ENCODE measurements around the gene CPNE4. TPM values are rescaled to one million over a fixed set of nuclear protein-coding genes. Genes with fewer than 3 reads are reported as not detected.

CPNE4 gene
- total RNA-seq, 4 donors from 2014 or later: 0.17 to 0.52 TPM; not detected in 2

DNA sequence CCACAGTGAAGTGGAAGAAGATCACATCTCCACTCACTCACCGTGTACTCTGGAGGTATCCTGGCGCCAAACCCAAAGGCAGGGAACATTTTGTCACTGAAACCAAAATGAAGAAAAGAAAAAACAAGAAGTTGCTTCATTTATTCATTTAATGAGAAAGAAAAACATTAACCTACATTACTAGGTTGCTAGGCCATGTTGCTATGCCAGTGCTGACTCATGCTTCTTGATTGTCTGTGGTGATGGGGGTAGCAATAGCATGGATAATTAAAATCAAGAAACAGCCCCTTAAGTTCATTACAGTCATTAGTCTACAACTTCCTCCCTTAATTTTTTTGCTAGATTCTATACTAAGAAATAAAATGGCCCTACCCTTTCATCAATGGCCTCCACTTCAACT lies 479.4 kb downstream of the CPNE4 start:
- no peak for DNase-seq (ENCODE audit: extremely low spot score)
- WGBS: 92% methylated on average over 2 of the region's 2 CpGs
- TF ChIP-seq, protein P1, sequence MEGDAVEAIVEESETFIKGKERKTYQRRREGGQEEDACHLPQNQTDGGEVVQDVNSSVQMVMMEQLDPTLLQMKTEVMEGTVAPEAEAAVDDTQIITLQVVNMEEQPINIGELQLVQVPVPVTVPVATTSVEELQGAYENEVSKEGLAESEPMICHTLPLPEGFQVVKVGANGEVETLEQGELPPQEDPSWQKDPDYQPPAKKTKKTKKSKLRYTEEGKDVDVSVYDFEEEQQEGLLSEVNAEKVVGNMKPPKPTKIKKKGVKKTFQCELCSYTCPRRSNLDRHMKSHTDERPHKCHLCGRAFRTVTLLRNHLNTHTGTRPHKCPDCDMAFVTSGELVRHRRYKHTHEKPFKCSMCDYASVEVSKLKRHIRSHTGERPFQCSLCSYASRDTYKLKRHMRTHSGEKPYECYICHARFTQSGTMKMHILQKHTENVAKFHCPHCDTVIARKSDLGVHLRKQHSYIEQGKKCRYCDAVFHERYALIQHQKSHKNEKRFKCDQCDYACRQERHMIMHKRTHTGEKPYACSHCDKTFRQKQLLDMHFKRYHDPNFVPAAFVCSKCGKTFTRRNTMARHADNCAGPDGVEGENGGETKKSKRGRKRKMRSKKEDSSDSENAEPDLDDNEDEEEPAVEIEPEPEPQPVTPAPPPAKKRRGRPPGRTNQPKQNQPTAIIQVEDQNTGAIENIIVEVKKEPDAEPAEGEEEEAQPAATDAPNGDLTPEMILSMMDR (IDR thresholded peaks at IDR 0.05): no peak
- TF ChIP-seq EP300 (IDR thresholded peaks at IDR 0.05) (no peak), POLR2AphosphoS5 (IDR thresholded peaks at IDR 0.05) (no peak), POLR2A (IDR thresholded peaks at IDR 0.05; ENCODE audit: low read depth) (no peak)
- Histone ChIP-seq H3K27ac (replicated peaks in 1 of 4) (no peak overlapping the region), H3K36me3 (no peaks in the 10 kb centered on the region), H3K27me3 (no peaks in the 10 kb centered on the region), H3K9me3 (no peaks in the 10 kb centered on the region), H3K4me3 (no peak overlapping the region), H3K4me1 (no peaks in the 10 kb centered on the region)
- intact Hi-C loops (cut with DNase I): no loop called here

DNA sequence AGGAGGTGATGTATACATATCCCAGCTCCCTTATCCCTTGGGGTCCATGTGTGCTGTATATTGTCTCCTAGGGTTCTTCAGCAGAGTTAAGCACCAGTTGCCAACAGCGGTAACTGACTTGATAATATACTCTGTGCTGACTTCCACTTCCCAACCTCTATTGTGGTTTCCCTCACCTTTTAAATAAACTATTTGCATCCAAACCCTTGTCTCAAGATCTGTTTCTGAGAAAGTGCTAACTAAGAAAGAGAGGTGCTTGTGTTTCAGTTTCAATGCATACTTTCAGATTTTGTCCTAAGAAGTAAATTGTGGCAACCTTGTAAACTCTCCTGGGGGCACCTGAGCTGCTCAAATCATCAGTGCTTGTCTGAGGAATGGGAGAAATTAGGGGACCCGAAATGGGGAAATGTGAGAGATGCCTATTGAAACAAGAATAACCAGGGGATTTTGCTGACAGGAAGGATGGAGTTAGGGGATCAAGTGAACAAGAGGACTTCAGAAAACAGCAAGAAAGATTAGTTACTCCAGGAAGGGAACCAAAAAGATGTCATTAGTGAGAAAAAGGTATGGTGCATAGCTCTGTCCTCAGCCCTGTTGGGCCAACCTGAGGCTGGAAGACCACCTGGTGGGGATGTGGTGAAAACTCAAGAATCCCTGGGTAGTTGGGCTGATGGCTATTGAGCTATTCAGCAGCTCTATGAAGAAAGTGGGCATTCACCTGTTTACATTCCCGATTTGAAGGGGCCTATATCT lies 481.1 kb downstream of the CPNE4 start:
- H3K4me1 ChIP-seq: no peaks in the 10 kb centered on the region
- intact Hi-C loops (cut with DNase I): no loop called here
- WGBS: 62% methylated on average over 3 of the region's 3 CpGs
- H3K9me3 ChIP-seq: no peaks in the 10 kb centered on the region
- no peaks in the 10 kb centered on the region for H3K27me3 ChIP-seq
- H3K4me3 ChIP-seq: no peak overlapping the region
- no peak for TF ChIP-seq POLR2AphosphoS5 (IDR thresholded peaks at IDR 0.05)
- no peak for TF ChIP-seq POLR2A (IDR thresholded peaks at IDR 0.05; ENCODE audit: low read depth)
- TF ChIP-seq EP300 (IDR thresholded peaks at IDR 0.05): no peak
- TF ChIP-seq, protein P1 (IDR thresholded peaks at IDR 0.05): no peak
- H3K36me3 ChIP-seq: no peaks in the 10 kb centered on the region
- H3K27ac ChIP-seq (replicated peaks in 1 of 4): no peak overlapping the region
- DNase-seq (ENCODE audit: extremely low spot score): no peak

DNA sequence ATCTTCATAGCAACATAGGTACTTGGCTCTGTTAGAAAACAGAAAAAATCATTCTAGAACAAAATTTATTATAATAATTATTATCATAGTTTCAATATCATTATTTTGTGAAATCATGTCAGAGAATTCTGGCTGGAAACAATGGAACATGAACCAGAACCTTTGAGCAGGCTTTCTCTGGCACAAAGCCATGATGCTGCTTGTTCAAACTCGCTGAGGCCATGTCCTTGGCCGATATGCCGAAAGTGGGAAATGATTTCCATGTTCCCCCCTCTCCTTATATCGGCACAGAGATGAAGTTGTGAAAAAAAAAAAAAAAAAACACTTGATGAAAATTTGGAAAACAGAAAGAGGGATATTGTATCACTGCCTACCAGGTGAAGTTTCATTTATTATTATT lies 483.1 kb downstream of the CPNE4 start:
- 76% methylated on average over 4 of the region's 4 CpGs for WGBS
- TF ChIP-seq EP300 (IDR thresholded peaks at IDR 0.05): no peak
- no peak for TF ChIP-seq POLR2AphosphoS5 (IDR thresholded peaks at IDR 0.05)
- TF ChIP-seq, protein P1 (IDR thresholded peaks at IDR 0.05): no peak
- no peak for TF ChIP-seq POLR2A (IDR thresholded peaks at IDR 0.05; ENCODE audit: low read depth)

DNA sequence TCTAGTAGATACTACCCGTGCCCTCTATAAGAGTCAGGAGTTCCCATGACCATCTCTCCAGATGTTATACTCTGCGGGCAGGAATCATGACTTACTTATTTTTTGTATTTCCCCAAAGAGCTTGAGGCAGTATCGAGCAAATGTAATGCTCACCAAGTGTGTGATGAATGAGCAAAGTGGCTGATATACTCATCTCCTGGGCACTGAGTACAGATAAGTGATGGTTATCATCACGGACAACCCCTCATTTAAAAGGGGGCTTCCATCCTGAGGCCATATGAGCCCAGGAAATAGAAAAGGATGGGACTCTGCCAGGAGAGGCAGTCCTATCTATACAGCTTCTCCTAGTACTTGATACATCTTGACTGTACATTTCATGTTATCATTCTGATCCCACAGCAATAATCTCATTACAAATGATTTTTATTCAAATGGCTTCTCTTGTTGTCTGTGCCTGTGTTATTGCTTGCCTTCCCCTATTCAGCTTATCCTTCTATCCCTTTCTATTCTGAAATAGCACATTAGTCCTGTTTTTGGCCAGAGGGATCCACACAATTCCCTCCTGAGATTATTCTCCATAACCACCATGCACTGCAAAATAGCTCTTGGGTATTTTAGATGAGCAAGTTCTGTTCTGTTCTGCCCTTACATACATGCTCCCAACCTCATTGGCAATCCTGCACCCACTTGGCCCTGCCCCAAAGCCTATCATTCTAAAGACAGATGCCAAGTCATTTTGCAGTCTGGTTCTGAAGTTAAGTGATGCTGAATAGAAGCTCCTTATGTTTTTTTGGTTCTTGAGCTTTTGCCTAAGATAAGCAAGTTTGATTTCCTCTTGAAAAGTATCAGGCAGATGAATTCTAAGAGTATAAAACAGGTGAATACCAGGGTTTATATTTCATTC lies 484.0 kb downstream of the CPNE4 start:
- no peak for DNase-seq (ENCODE audit: extremely low spot score)
- TF ChIP-seq POLR2A (IDR thresholded peaks at IDR 0.05; ENCODE audit: low read depth) (no peak), EP300 (IDR thresholded peaks at IDR 0.05) (no peak), POLR2AphosphoS5 (IDR thresholded peaks at IDR 0.05) (no peak)
- TF ChIP-seq, protein P1 (IDR thresholded peaks at IDR 0.05): no peak
- intact Hi-C loops (cut with DNase I): no loop called here
- H3K27me3 ChIP-seq: no peaks in the 10 kb centered on the region
- H3K4me3 ChIP-seq: no peak overlapping the region
- 80% methylated on average over 4 of the region's 4 CpGs for WGBS
- no peaks in the 10 kb centered on the region for H3K4me1 ChIP-seq
- H3K27ac ChIP-seq (replicated peaks in 1 of 4): no peak overlapping the region
- no peaks in the 10 kb centered on the region for H3K9me3 ChIP-seq
- H3K36me3 ChIP-seq: no peaks in the 10 kb centered on the region

More for the DNA sequence above, 483.1 kb downstream of the CPNE4 start:
- H3K36me3 ChIP-seq: no peaks in the 10 kb centered on the region
- no peaks in the 10 kb centered on the region for H3K9me3 ChIP-seq
- no peak for DNase-seq (ENCODE audit: extremely low spot score)
- no peaks in the 10 kb centered on the region for H3K4me1 ChIP-seq
- no peak overlapping the region for H3K4me3 ChIP-seq
- no peak overlapping the region for H3K27ac ChIP-seq (replicated peaks in 1 of 4)
- intact Hi-C loops (cut with DNase I): no loop called here
- no peaks in the 10 kb centered on the region for H3K27me3 ChIP-seq
